Measurements from ENCODE around the gene LPCAT1.
"Not testable (repeated sequence)": the region's sequence is repeated elsewhere in the genome, so short reads cannot be mapped to it uniquely, and the experiment has no call there.

The LPCAT1 gene

GRCh38 chr5:1463326-1464095 is 60.2 kb downstream of the LPCAT1 start:
- DNase-seq = no peak

GRCh38 chr5:1462358-1462757 is 61.4 kb downstream of the LPCAT1 start:
- no peak for DNase-seq

GRCh38 chr5:1461396-1461795 is 62.4 kb downstream of the LPCAT1 start:
- DNase-seq = no peak

GRCh38 chr5:1460054-1460682 is 63.6 kb downstream of the LPCAT1 start:
- no peak for DNase-seq

- DNase-seq = not testable (repeated sequence)
Observed at GRCh38 chr5:1459435-1459834, 64.3 kb downstream of the LPCAT1 start.

GRCh38 chr5:1456110-1456881 is 67.5 kb downstream of the LPCAT1 start:
- DNase-seq = not testable (repeated sequence)

- DNase-seq = no peak
Observed at GRCh38 chr5:1453613-1454012, 70.1 kb downstream of the LPCAT1 start.

- no peak for DNase-seq
Observed at GRCh38 chr5:1449081-1449630, 74.6 kb downstream of the LPCAT1 start.

- no peak for DNase-seq
Observed at GRCh38 chr5:1448511-1449011, 75.2 kb downstream of the LPCAT1 start.

GRCh38 chr5:1447671-1448361 is 75.9 kb downstream of the LPCAT1 start:
- no peak for DNase-seq

GRCh38 chr5:1446602-1447343 is 77.0 kb downstream of the LPCAT1 start:
- DNase-seq = no peak

GRCh38 chr5:1445689-1446601 is 77.8 kb downstream of the LPCAT1 start:
- DNase-seq = no peak

- DNase-seq = no peak
Observed at GRCh38 chr5:1445313-1445688, 78.5 kb downstream of the LPCAT1 start, which contains the start of gene SLC6A3. TSS of gene SLC6A3 (minus strand) at chr5:1445440. CDS start at chr5:1443197, 2,243 bp downstream.

- no peak for DNase-seq
Observed at GRCh38 chr5:1444361-1445189, 79.2 kb downstream of the LPCAT1 start.

- DNase-seq = no peak
Observed at GRCh38 chr5:1443991-1444360, 79.8 kb downstream of the LPCAT1 start.

- no peak for DNase-seq
Observed at GRCh38 chr5:1443171-1443570, 80.6 kb downstream of the LPCAT1 start.

GRCh38 chr5:1442222-1443145 is 81.3 kb downstream of the LPCAT1 start:
- no peak for DNase-seq

GRCh38 chr5:1441166-1441865 is 82.4 kb downstream of the LPCAT1 start:
- no peak for DNase-seq

All from MV-4-11 (cell line).